ENCODE results near the gene RTL5.

GRCh38 chrX:72089254-72089653 is 42.5 kb downstream of the RTL5 start:
- TF ChIP-seq CTCF (IDR thresholded peaks at IDR 0.05) (no peak), POLR2AphosphoS5 (IDR thresholded peaks at IDR 0.05) (no peak)

Measured in gastroesophageal sphincter (tissue), 3 donors.